A549 (cell line): Measurements from ENCODE around the gene IL17RE. TPM values are rescaled to one million over a fixed set of nuclear protein-coding genes. Genes with fewer than 3 reads are reported as not detected.

Experiments
- ATAC-seq, 2 experiments: fragments of 200-7000 bp in 1 of 2; fragments of >200 bp in 1 of 2; cut with Nextera tagmentation in 1 of 2; cut with Tn5 transposase in 1 of 2; 3 replicates each; pipeline versions ENCODE4 v1.8.0 to v1.9.1; 2018 to 2020; ENCODE audit warnings: mild to moderate bottlenecking in 1 of 2, moderate library complexity in 1 of 2
- CTCF ChIA-PET: fragments of 300-600 bp; sonication (Branson Sonifier 250); formaldehyde crosslinking; extraction: SDS; loops from one replicate; lab custom pipeline; 2021; ENCODE audit warnings: antibody characterized with exemption, inconsistent platforms; lab: Yijun Ruan, JAX
- POLR2A ChIA-PET: fragments of 350-600 bp; formaldehyde crosslinking; extraction: SDS; loops from one replicate; lab custom pipeline; 2021; ENCODE audit warnings: antibody characterized with exemption, inconsistent platforms; lab: Yijun Ruan, JAX
- DNase-seq, 2 experiments: peaks; one replicate each; pipeline versions ENCODE4 v3.0.0 to v3.0.0-alpha.2; 2011 to 2016; ENCODE audit warnings: low read depth in 1 of 2, low spot score in 1 of 2
- FAIRE-seq: peaks from 2 replicates; lab custom pipeline; 2011; peaks lifted over from hg19 to GRCh38; lab: Jason Lieb, UNC
- H3K27ac ChIP-seq, 2 experiments: fragments of >200 bp; sonication (Bioruptor Twin); formaldehyde crosslinking; 3 replicates each; pipeline ENCODE4 v1.5.1; 2016 to 2017
- H3K4me1 ChIP-seq: fragments of >200 bp; sonication (Bioruptor Twin); formaldehyde crosslinking; 3 replicates; pipeline ENCODE4 v1.6.1; 2016
- H3K4me2 ChIP-seq: fragments of >200 bp; sonication (Bioruptor Twin); formaldehyde crosslinking; 3 replicates; pipeline ENCODE4 v1.6.1; 2016
- H3K4me3 ChIP-seq: fragments of >200 bp; sonication (Bioruptor Twin); formaldehyde crosslinking; 3 replicates; pipeline ENCODE4 v1.5.1; 2016
- H3K9me3 ChIP-seq: fragments of >200 bp; sonication (Bioruptor Twin); formaldehyde crosslinking; 3 replicates; pipeline ENCODE4 v1.6.1; 2016
- BHLHE40 ChIP-seq: IDR thresholded peaks from 2 replicates; pipeline ENCODE4 v1.6.1; 2012; ENCODE audit warnings: low read depth, low read length, inconsistent platforms
- CBX2 ChIP-seq: fragments of 200-600 bp; sonication (generic); IDR thresholded peaks from 2 replicates; pipeline ENCODE4 v1.6.1; 2016; ENCODE audit warnings: low read depth, mild to moderate bottlenecking, borderline replicate concordance
- HEYL ChIP-seq: fragments of 250-450 bp; sonication (Bioruptor Pico); IDR thresholded peaks from 2 replicates; pipeline ENCODE4 v1.8.0; 2021; ENCODE audit warnings: mild to moderate bottlenecking, moderate library complexity
- JUNB ChIP-seq: fragments of >200 bp; sonication (Bioruptor Twin); formaldehyde crosslinking; IDR thresholded peaks from 2 replicates; pipeline ENCODE4 v1.6.1; 2016
- KDM1A ChIP-seq: fragments of 200-600 bp; sonication (generic); IDR thresholded peaks from 2 replicates; pipeline ENCODE4 v1.6.1; 2016; ENCODE audit warnings: low read depth, mild to moderate bottlenecking
- KDM5A ChIP-seq: fragments of 200-600 bp; sonication (generic); IDR thresholded peaks from 2 replicates; pipeline ENCODE4 v1.6.1; 2016; ENCODE audit warnings: antibody characterized with exemption, mild to moderate bottlenecking
- MYC ChIP-seq: IDR thresholded peaks from 2 replicates; pipeline ENCODE4 v1.6.1; 2012; ENCODE audit warnings: mild to moderate bottlenecking, inconsistent platforms, low read length, improper control_type of control experiment, borderline replicate concordance
- NR3C1 ChIP-seq: fragments of >200 bp; sonication (Bioruptor Twin); formaldehyde crosslinking; IDR thresholded peaks from 3 replicates; pipeline ENCODE4 v1.6.1; 2017
- POLR2A ChIP-seq: IDR thresholded peaks from 2 replicates; pipeline ENCODE4 v1.6.1; 2012; ENCODE audit warnings: mild to moderate bottlenecking, low read length
- RAD21 ChIP-seq, 2 experiments: fragments of >200 bp in 1 of 2; sonication (Bioruptor Twin) in 1 of 2; formaldehyde crosslinking in 1 of 2; IDR thresholded peaks in 1 of 2; conservative IDR thresholded peaks in 1 of 2; 2 replicates in 1 of 2; 3 replicates in 1 of 2; pipeline ENCODE4 v1.6.1; 2012 to 2018; ENCODE audit warnings: inconsistent platforms in 1 of 2
- RFX5 ChIP-seq: fragments of 450-650 bp; IDR thresholded peaks from 2 replicates; pipeline ENCODE4 v1.7.1; 2014; ENCODE audit warnings: antibody characterized with exemption, mild to moderate bottlenecking, moderate library complexity
- TFCP2L1 ChIP-seq: fragments of 250-450 bp; sonication (Bioruptor Pico); IDR thresholded peaks from 2 replicates; pipeline ENCODE4 v1.5.0; 2021; ENCODE audit warnings: mild to moderate bottlenecking
- TP53 ChIP-seq: fragments of 250-450 bp; sonication (Bioruptor Pico); IDR thresholded peaks from 2 replicates; pipeline ENCODE4 v1.5.0; 2021; ENCODE audit warnings: mild to moderate bottlenecking, moderate library complexity
- WGBS: methylation state at CpG from one replicate; pipeline ENCODE4 v1.1.6; 2017; ENCODE audit errors: missing lambda C conversion rate; 5-methylcytosine and 5-hydroxymethylcytosine counted together
- polyA plus RNA-seq, 4 experiments: library from polyadenylated mRNA; depleted of rRNA in 3 of 4; stranded (reverse); fragments of >200 nt; fragmentation: RNase III in 1 of 4; extraction: RNeasy Plus Mini Kit Qiagen cat#74134 plus additional on column Dnase treatment in 1 of 4; gene quantifications; 2 replicates in 3 of 4; 3 replicates in 1 of 4; pipeline ENCODE4 v1.2.3, GENCODE V29; 2011 to 2017
- TF ChIP-seq, protein P1 (sequence below): fragments of 150-350 bp; IDR thresholded peaks from 2 replicates; pipeline ENCODE4 v1.6.1; 2014; ENCODE audit warnings: low read depth, mild to moderate bottlenecking, low read length
- TF ChIP-seq, protein P2 (sequence below): IDR thresholded peaks from 2 replicates; pipeline ENCODE4 v1.6.1; 2012
- TF ChIP-seq, protein P3 (sequence below): fragments of >200 bp; sonication (Bioruptor Twin); formaldehyde crosslinking; IDR thresholded peaks from 3 replicates; pipeline ENCODE4 v1.5.1; 2016
- TF ChIP-seq, protein P4 (sequence below): fragments of >200 bp; sonication (Bioruptor Twin); formaldehyde crosslinking; IDR thresholded peaks from 2 replicates; pipeline ENCODE4 v1.6.1; 2016
- TF ChIP-seq, protein P5 (sequence below): IDR thresholded peaks from 2 replicates; pipeline ENCODE4 v1.6.1; 2012
- TF ChIP-seq, protein P6 (sequence below): fragments of 250-450 bp; sonication (Bioruptor Pico); IDR thresholded peaks from 2 replicates; pipeline ENCODE4 v1.5.0; 2021; ENCODE audit warnings: mild to moderate bottlenecking, moderate library complexity, borderline replicate concordance

IL17RE gene
- polyA plus RNA-seq, 2 of the 4 experiments (the other 2 are of a cell fraction) = 0.44 to 0.53 TPM

DNA sequence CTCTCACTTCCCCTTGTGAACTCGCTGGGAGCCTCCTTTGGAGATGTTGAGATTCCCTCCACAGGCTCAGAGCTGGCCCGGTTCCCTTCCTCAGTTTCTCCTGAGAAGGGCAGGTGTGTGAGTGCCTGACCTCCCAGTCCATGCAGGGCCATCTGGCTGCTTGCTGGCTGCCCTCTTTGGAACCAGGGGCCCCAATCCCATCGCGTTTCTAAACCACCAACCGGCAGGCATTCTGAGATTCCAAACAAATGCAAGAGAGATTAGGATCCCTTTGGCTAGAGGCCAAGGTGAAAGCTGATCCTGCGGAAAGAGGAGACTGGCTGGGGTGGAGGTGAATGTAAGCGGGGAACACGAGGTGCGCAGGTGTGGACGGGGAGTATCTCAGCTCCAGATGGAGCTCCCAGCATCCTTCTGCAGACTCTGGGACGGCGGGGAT, 52.4 kb downstream of the IL17RE start:
- TF ChIP-seq, protein P1, sequence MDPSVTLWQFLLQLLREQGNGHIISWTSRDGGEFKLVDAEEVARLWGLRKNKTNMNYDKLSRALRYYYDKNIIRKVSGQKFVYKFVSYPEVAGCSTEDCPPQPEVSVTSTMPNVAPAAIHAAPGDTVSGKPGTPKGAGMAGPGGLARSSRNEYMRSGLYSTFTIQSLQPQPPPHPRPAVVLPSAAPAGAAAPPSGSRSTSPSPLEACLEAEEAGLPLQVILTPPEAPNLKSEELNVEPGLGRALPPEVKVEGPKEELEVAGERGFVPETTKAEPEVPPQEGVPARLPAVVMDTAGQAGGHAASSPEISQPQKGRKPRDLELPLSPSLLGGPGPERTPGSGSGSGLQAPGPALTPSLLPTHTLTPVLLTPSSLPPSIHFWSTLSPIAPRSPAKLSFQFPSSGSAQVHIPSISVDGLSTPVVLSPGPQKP = no peak
- TF ChIP-seq RAD21 (conservative IDR thresholded peaks at IDR 0.05 in 1 of 2, IDR thresholded peaks at IDR 0.05 in 1 of 2) (no peak), NR3C1 (no peak), MYC (no peak), JUNB (no peak)
- TF ChIP-seq, protein P2, sequence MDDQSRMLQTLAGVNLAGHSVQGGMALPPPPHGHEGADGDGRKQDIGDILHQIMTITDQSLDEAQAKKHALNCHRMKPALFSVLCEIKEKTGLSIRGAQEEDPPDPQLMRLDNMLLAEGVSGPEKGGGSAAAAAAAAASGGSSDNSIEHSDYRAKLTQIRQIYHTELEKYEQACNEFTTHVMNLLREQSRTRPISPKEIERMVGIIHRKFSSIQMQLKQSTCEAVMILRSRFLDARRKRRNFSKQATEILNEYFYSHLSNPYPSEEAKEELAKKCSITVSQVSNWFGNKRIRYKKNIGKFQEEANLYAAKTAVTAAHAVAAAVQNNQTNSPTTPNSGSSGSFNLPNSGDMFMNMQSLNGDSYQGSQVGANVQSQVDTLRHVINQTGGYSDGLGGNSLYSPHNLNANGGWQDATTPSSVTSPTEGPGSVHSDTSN = no peak
- no peak for ATAC-seq
- no peak overlapping the region for H3K4me3 ChIP-seq
- FAIRE-seq = no peak
- no peaks in the 10 kb centered on the region for H3K9me3 ChIP-seq
- ChIA-PET POLR2A (interaction anchor here (1.1 kb wide), 1 partner anchor 9 kb away, joined by 3 read pairs; no protein-coding TSS in a partner anchor), CTCF (interaction anchor here (1.0 to 2.7 kb wide), 5 partner anchors 9 to 28 kb away, joined by 3 to 26 read pairs (median 6); no protein-coding TSS in a partner anchor)
- H3K4me2 ChIP-seq = no peak overlapping the region
- no peak for DNase-seq
- no peak overlapping the region for H3K27ac ChIP-seq
- H3K4me1 ChIP-seq = peaks cover 17% of the 10 kb centered on the region
- WGBS = 91% methylated on average over 12 of the region's 12 CpGs

DNA sequence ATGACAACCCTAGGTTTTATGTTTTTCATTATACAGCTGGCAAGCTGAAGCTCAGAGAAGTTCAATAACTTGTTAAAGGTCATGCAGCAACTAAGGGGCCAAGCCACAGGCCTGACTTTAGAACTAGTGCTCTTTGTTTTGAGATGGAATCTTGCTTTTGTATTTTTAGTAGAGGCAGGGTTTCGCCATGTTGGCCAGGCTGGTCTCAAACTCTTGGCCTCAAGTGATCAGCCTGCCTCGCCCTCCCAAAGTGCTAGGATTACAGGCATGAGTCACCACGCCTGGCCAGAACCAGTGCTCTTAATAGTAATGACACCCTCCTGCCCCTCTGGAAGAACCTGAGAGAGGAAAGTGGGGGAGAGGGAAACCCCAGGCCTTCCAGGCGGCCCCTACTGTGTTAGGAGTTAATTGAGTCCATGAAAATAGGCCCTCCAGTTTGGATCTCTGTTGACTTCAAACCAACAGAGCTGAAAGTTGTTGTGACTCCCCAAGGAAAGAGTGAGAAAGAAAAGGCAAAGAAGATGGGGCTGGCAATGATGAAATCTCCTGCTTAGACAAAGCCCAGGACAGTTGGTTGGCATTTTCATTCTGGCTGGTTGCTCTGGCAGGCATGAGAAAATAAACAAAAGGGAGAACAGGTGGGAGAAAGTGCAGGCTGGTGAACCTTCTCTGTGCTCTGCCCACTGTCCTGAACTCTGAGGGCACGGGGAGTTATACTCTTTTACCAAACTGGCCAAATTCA, 53.1 kb downstream of the IL17RE start:
- no peak for FAIRE-seq
- ATAC-seq = no peak
- 86% methylated on average over 5 of the region's 5 CpGs for WGBS
- TF ChIP-seq, protein P3, sequence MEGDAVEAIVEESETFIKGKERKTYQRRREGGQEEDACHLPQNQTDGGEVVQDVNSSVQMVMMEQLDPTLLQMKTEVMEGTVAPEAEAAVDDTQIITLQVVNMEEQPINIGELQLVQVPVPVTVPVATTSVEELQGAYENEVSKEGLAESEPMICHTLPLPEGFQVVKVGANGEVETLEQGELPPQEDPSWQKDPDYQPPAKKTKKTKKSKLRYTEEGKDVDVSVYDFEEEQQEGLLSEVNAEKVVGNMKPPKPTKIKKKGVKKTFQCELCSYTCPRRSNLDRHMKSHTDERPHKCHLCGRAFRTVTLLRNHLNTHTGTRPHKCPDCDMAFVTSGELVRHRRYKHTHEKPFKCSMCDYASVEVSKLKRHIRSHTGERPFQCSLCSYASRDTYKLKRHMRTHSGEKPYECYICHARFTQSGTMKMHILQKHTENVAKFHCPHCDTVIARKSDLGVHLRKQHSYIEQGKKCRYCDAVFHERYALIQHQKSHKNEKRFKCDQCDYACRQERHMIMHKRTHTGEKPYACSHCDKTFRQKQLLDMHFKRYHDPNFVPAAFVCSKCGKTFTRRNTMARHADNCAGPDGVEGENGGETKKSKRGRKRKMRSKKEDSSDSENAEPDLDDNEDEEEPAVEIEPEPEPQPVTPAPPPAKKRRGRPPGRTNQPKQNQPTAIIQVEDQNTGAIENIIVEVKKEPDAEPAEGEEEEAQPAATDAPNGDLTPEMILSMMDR = no peak
- TF ChIP-seq BHLHE40 (no peak), KDM1A (no peak), TP53 (CRISPR knock-in tag) (no peak)
- H3K4me1 ChIP-seq = peaks cover 17% of the 10 kb centered on the region
- no peak overlapping the region; the same call in 2 of the 3 replicates for H3K4me2 ChIP-seq
- no peaks in the 10 kb centered on the region for H3K9me3 ChIP-seq
- ChIA-PET CTCF (interaction anchor here (0.6 to 2.7 kb wide), 5 partner anchors 9 to 333 kb away, joined by 3 to 26 read pairs (median 3); no protein-coding TSS in a partner anchor), POLR2A (no interaction called here)
- H3K4me3 ChIP-seq = no peak overlapping the region
- H3K27ac ChIP-seq = 0 out of 6 replicates have a peak overlapping the region, but pooled peaks of 1 of the 2 experiments have one; percentile 27
- no peak for DNase-seq

DNA sequence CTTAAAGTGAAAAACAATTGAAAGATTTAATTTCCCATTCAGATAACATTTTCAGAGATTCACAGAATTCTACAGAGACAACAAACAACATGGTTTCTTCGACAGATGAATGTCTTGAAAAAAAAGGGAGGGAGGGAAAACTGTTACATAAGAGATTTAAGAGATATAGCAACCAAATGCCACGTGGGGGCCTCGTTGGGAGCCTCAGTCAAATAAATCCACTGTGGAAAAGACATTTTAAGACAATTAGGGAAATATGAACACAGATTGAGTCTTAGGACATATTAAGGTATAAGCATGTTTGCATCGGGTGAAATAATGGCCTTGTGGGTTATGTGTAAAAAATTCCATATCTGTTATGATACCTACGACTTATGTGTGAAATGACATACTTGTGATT, 54.6 kb downstream of the IL17RE start:
- Histone ChIP-seq H3K9me3 (no peaks in the 10 kb centered on the region), H3K27ac (no peak overlapping the region), H3K4me3 (no peak overlapping the region), H3K4me2 (no peak overlapping the region), H3K4me1 (peaks cover 11% of the 10 kb centered on the region)
- POLR2A ChIA-PET = no interaction called here
- FAIRE-seq = no peak
- no peak for ATAC-seq
- no peak for DNase-seq
- CTCF ChIA-PET = interaction anchor here (0.7 to 2.7 kb wide), 3 partner anchors 10 to 331 kb away, joined by 3 to 17 read pairs (median 3); no protein-coding TSS in a partner anchor
- 49% methylated on average over 5 of the region's 5 CpGs for WGBS
- TF ChIP-seq CBX2 (no peak), RAD21 (conservative IDR thresholded peaks at IDR 0.05 in 1 of 2, IDR thresholded peaks at IDR 0.05 in 1 of 2) (peak; percentile 21 to 34; a peak in 1 of 5 replicates), JUNB (no peak), KDM5A (no peak), TP53 (CRISPR knock-in tag) (no peak), RFX5 (no peak), MYC (no peak), TFCP2L1 (CRISPR knock-in tag) (no peak), HEYL (CRISPR knock-in tag) (no peak), POLR2A (no peak)
- TF ChIP-seq, protein P4, sequence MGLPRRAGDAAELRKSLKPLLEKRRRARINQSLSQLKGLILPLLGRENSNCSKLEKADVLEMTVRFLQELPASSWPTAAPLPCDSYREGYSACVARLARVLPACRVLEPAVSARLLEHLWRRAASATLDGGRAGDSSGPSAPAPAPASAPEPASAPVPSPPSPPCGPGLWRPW = no peak
- TF ChIP-seq, protein P5, sequence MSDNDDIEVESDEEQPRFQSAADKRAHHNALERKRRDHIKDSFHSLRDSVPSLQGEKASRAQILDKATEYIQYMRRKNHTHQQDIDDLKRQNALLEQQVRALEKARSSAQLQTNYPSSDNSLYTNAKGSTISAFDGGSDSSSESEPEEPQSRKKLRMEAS = 0 out of 2 replicates have a peak, but pooled peaks have one; percentile 19
- TF ChIP-seq, protein P6, sequence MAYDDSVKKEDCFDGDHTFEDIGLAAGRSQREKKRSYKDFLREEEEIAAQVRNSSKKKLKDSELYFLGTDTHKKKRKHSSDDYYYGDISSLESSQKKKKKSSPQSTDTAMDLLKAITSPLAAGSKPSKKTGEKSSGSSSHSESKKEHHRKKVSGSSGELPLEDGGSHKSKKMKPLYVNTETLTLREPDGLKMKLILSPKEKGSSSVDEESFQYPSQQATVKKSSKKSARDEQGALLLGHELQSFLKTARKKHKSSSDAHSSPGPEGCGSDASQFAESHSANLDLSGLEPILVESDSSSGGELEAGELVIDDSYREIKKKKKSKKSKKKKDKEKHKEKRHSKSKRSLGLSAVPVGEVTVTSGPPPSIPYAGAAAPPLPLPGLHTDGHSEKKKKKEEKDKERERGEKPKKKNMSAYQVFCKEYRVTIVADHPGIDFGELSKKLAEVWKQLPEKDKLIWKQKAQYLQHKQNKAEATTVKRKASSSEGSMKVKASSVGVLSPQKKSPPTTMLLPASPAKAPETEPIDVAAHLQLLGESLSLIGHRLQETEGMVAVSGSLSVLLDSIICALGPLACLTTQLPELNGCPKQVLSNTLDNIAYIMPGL (CRISPR knock-in tag) = no peak
- TF ChIP-seq, protein P3 = peak; percentile 28; the same call in 2 of the 3 replicates
- TF ChIP-seq, protein P2 = no peak
